GM21423 (cell line): Measurements from ENCODE around the gene PDCD1.
"Not testable (repeated sequence)": the region's sequence is repeated elsewhere in the genome, so short reads cannot be mapped to it uniquely, and the experiment has no call there.

Experiments used
- ATAC-seq: cut with Tn5 transposase; IDR thresholded peaks from one replicate; pipeline ENCODE4 v1.9.1; 2021; ENCODE audit warnings: mild to moderate bottlenecking, moderate library complexity; ENCODE audit not compliant: unreplicated experiment

Gene PDCD1

GRCh38 chr2:241858206-241859016 is at the start of gene PDCD1:
PDCD1 (minus strand) TSS chr2:241858894; CDS start chr2:241858838, 56 bp downstream.
- ATAC-seq, result peak; percentile 37

- ATAC-seq, result not testable (repeated sequence)
Observed at GRCh38 chr2:241907831-241908230, 49.1 kb upstream of the PDCD1 start.

GRCh38 chr2:241906826-241907570 is 48.3 kb upstream of the PDCD1 start:
- no peak for ATAC-seq

- not testable (repeated sequence) for ATAC-seq
Observed at GRCh38 chr2:241906378-241906770, 47.7 kb upstream of the PDCD1 start.

GRCh38 chr2:241905716-241906377 is 47.2 kb upstream of the PDCD1 start:
- no peak for ATAC-seq

- ATAC-seq, result no peak
Observed at GRCh38 chr2:241904791-241905710, 46.4 kb upstream of the PDCD1 start.

- no peak for ATAC-seq
Observed at GRCh38 chr2:241904011-241904718, 45.5 kb upstream of the PDCD1 start.

- no peak for ATAC-seq
Observed at GRCh38 chr2:241903121-241904010, 44.7 kb upstream of the PDCD1 start.

- no peak for ATAC-seq
Observed at GRCh38 chr2:241902357-241902991, 43.8 kb upstream of the PDCD1 start.

- no peak for ATAC-seq
Observed at GRCh38 chr2:241901500-241902351, 43.0 kb upstream of the PDCD1 start.

- ATAC-seq, result no peak
Observed at GRCh38 chr2:241901018-241901380, 42.3 kb upstream of the PDCD1 start.

- no peak for ATAC-seq
Observed at GRCh38 chr2:241900251-241901017, 41.7 kb upstream of the PDCD1 start.

GRCh38 chr2:241898463-241899270 is 40.0 kb upstream of the PDCD1 start:
- ATAC-seq, result no peak

- no peak for ATAC-seq
Observed at GRCh38 chr2:241897231-241897916, 38.7 kb upstream of the PDCD1 start.

- no peak for ATAC-seq
Observed at GRCh38 chr2:241896746-241897201, 38.1 kb upstream of the PDCD1 start.
